ENCODE measurements around the gene SP100. TPM values are rescaled to one million over a fixed set of nuclear protein-coding genes. Genes with fewer than 3 reads are reported as not detected.

Gene SP100
- total and polyA plus RNA-seq, 2 of the 4 experiments (the other 2 are of a cell fraction) = 50.6 to 69.0 TPM

DNA sequence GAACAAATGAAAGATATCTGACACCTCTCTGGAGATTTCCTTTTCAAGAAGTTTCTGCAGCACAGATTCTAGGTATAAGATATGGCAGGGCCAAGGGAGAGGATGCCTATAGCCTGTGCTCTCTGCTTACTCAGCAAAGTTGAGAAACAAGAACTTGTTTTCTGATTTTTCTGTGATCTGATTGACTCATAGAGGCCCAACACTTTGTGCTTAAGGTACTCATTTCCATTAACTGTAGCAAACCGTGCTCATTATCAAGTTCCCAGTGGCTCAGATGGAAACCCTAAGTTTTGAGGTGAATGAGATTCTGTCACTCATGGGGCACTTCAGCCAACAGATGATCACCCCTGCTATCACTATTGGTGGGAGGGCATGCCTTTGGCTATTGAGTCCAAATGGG lies 124.3 kb downstream of the SP100 start:
- POLR2A ChIA-PET (ENCODE audit: unreplicated experiment) = no interaction called here
- CTCF ChIA-PET = no interaction called here
- Histone ChIP-seq H4K8ac (ENCODE audit: low read depth in 2 of 2, low read length in 2 of 2) (no peak overlapping the region), H3K9me3 (ENCODE audit: control insufficient read depth, insufficient read depth, low read length) (no peaks in the 10 kb centered on the region), H2AK5ac (ENCODE audit: low read depth, low read length) (no peak overlapping the region), H3K9ac (ENCODE audit: low read depth, low read length) (no peak overlapping the region), H2BK120ac (ENCODE audit: low read depth, low read length) (no peak overlapping the region), H3K4me2 (ENCODE audit: low read depth, low read length) (no peak overlapping the region), H3K4me1 (ENCODE audit: control insufficient read depth, insufficient read depth, low read length) (no peaks in the 10 kb centered on the region), H4K91ac (ENCODE audit: insufficient read depth, low read depth, low read length) (no peak overlapping the region), H2BK20ac (ENCODE audit: low read depth, low read length) (no peak overlapping the region), H2BK5ac (ENCODE audit: low read depth, low read length, poor library complexity, severe bottlenecking) (no peak overlapping the region), H2AK9ac (replicated peaks; ENCODE audit: low read depth, low read length, poor library complexity) (no peak overlapping the region), H3K9me1 (ENCODE audit: insufficient read depth, low read length) (no peaks in the 10 kb centered on the region), H3K36me3 (ENCODE audit: control insufficient read depth, insufficient read depth, low read length) (no peaks in the 10 kb centered on the region), H4K20me1 (ENCODE audit: insufficient read depth, low read length) (no peaks in the 10 kb centered on the region), H2BK15ac (ENCODE audit: low read depth, low read length) (no peak overlapping the region), H3K27me3 (ENCODE audit: control insufficient read depth, insufficient read depth, low read length) (no peaks in the 10 kb centered on the region), H3K4ac (ENCODE audit: low read depth, low read length) (no peak overlapping the region), H3K79me1 (ENCODE audit: low read depth in 1 of 2, low read length in 2 of 2) (no peaks in the 10 kb centered on the region), H3K4me3 (ENCODE audit: insufficient read depth, low read depth, low read length) (no peak overlapping the region), H3K14ac (replicated peaks; ENCODE audit: low read depth, low read length) (no peak overlapping the region), H4K5ac (ENCODE audit: low read depth, low read length) (no peak overlapping the region), H3K18ac (ENCODE audit: low read depth, low read length) (no peak overlapping the region), H2AFZ (replicated peaks; ENCODE audit: low read length, poor library complexity) (no peak overlapping the region), H3K27ac (ENCODE audit: insufficient read depth, low read length) (no peak overlapping the region), H3K56ac (ENCODE audit: extremely low read depth, insufficient read depth, low read length) (no peak overlapping the region), H3K23ac (ENCODE audit: low read depth, low read length) (no peak overlapping the region)
- DNase-seq (no peak), ATAC-seq (ENCODE audit: low read depth) (no peak)
- no CpG with 5 or more reads among the region's 1 CpG for WGBS, 2 experiments (ENCODE audit: extremely low coverage in 2 of 2, insufficient read length in 1 of 2)
- intact Hi-C loops (cut with micrococcal nuclease) (no loop called here), in situ Hi-C loops (cut with MboI; ENCODE audit: low sequenced_read_pairs) (no loop called here), dilution Hi-C loops (cut with HindIII; ENCODE audit: low sequenced_read_pairs, unreplicated experiment) (no loop called here)
- no TSS peak for BruUV-seq (replicated peaks)
- TF ChIP-seq MAFK (IDR thresholded peaks at IDR 0.05; ENCODE audit: low read depth, low read length) (peak; percentile 34), MXI1 (IDR thresholded peaks at IDR 0.05; ENCODE audit: borderline replicate concordance, low read depth, low read length) (no peak)
